Measurements from ENCODE around the gene SGPP2.
"Not testable (repeated sequence)": the region's sequence is repeated elsewhere in the genome, so short reads cannot be mapped to it uniquely, and the experiment has no call there.

The SGPP2 gene

GRCh38 chr2:222577341-222577740 is 153.0 kb downstream of the SGPP2 start:
- no peaks in the 10 kb centered on the region for H3K27me3 ChIP-seq
- H3K9me3 ChIP-seq = no peaks in the 10 kb centered on the region
- peaks cover 8 to 12% of the 10 kb centered on the region in 2 experiments for H3K4me1 ChIP-seq (ENCODE audit: control insufficient read depth in 1 of 2, insufficient read depth in 1 of 2, low read depth in 1 of 2, low read length in 1 of 2)
- H3K36me3 ChIP-seq = no peaks in the 10 kb centered on the region
- no peak overlapping the region for H3K4me3 ChIP-seq (ENCODE audit: low read depth in 1 of 2, low read length in 1 of 2)
- H3K27ac ChIP-seq = no peak overlapping the region
- TF ChIP-seq CTCF (IDR thresholded peaks at IDR 0.05) = no peak

DNA sequence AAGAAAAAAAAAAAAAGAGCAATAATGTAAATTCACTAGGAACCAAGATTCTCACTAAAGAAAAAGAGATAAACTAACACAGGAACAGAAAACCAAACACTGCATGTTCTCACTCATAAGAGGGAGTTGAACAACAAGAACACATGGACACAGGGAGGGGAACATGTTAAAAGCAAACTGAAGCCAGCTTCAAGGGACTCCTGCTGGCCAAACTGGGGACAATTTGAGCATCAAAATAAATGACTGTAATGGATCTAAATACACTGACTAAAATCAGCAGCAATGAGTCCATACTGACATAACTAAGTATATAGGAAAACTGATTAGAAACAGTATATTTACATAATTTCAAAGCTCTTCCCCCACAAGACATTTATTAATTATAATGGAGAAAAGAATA is 158.6 kb downstream of the SGPP2 start:
- no peak overlapping the region for H3K27ac ChIP-seq
- H3K9me3 ChIP-seq = no peaks in the 10 kb centered on the region
- H3K27me3 ChIP-seq = no peaks in the 10 kb centered on the region
- peaks cover 20 to 30% of the 10 kb centered on the region in 2 experiments for H3K4me1 ChIP-seq (ENCODE audit: control insufficient read depth in 1 of 2, insufficient read depth in 1 of 2, low read depth in 1 of 2, low read length in 1 of 2)
- no peak for TF ChIP-seq CTCF (IDR thresholded peaks at IDR 0.05)
- no peaks in the 10 kb centered on the region for H3K36me3 ChIP-seq
- H3K4me3 ChIP-seq (ENCODE audit: low read depth in 1 of 2, low read length in 1 of 2) = no peak overlapping the region

DNA sequence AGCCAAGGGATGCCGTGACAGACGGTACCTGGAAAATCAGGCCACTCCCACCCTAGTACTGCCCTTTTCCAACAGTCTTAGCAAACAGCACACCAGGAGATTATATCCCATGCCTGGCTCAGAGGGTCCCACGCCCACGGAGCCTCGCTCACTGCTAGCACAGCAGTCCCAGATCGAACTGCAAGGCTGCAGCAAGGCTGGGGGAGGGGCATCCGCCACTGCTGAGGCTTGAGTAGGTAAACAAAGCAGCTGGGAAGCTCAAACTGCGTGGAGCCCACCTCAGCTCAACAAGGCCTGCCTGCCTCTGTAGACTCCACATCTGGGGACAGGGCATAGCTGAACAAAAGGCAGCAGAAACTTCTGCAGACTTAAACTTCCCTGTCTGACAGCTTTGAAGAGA is 160.2 kb downstream of the SGPP2 start:
- peaks cover 20 to 30% of the 10 kb centered on the region in 2 experiments for H3K4me1 ChIP-seq (ENCODE audit: control insufficient read depth in 1 of 2, insufficient read depth in 1 of 2, low read depth in 1 of 2, low read length in 1 of 2)
- H3K36me3 ChIP-seq; H3K27me3 ChIP-seq; H3K4me3 ChIP-seq (ENCODE audit: low read depth in 1 of 2, low read length in 1 of 2); H3K27ac ChIP-seq; H3K9me3 ChIP-seq: not testable (repeated sequence)

DNA sequence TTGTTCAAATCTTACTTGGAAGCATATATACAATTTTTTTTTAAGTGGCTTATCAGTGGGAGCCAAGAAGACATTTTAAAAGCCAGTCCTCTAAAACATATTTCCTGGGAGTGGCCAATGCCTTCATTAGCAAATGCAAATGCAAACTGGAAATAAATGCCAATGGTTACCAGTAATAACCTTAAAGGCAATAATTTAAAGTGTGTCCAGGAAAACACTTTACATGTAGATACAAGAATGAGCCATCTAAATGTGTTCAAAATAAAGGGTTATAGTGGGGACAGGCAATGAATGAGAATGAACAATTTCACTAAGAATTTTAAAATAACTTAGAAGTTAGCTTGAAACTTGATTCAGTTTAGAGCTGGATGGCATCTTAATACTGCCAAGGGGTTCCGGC is 167.3 kb downstream of the SGPP2 start:
- H3K4me3 ChIP-seq (ENCODE audit: low read depth in 1 of 2, low read length in 1 of 2) = no peak overlapping the region
- no peaks in the 10 kb centered on the region for H3K4me1 ChIP-seq (ENCODE audit: control insufficient read depth in 1 of 2, insufficient read depth in 1 of 2, low read depth in 1 of 2, low read length in 1 of 2)
- no peaks in the 10 kb centered on the region for H3K27me3 ChIP-seq
- H3K27ac ChIP-seq = no peak overlapping the region
- H3K36me3 ChIP-seq = peaks cover 7% of the 10 kb centered on the region
- no peaks in the 10 kb centered on the region for H3K9me3 ChIP-seq
- TF ChIP-seq CTCF (IDR thresholded peaks at IDR 0.05) = no peak

DNA sequence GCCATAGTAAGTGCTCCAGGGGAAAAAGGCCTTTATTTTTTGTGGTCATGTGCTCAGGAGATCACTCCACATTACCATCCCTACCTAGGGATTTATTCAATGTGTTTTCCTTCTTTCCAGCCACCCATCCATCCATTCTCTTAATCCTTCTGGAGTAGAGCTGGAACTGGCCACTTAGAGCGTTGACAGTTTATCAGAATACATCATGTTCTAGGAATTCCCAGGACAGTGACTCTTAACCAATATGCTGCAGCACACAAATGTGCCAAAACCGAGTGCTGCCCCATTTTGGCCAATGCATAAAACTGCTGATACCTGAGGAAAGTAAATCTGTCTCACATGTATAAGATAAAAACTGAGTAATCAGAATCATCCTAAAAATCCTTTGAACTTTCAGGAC is 167.8 kb downstream of the SGPP2 start:
- no peak for TF ChIP-seq CTCF (IDR thresholded peaks at IDR 0.05)
- peaks cover 7% of the 10 kb centered on the region for H3K36me3 ChIP-seq
- H3K4me3 ChIP-seq (ENCODE audit: low read depth in 1 of 2, low read length in 1 of 2) = no peak overlapping the region
- H3K27ac ChIP-seq = no peak overlapping the region
- no peaks in the 10 kb centered on the region for H3K9me3 ChIP-seq
- H3K4me1 ChIP-seq (ENCODE audit: control insufficient read depth in 1 of 2, insufficient read depth in 1 of 2, low read depth in 1 of 2, low read length in 1 of 2) = no peaks in the 10 kb centered on the region
- no peaks in the 10 kb centered on the region for H3K27me3 ChIP-seq

DNA sequence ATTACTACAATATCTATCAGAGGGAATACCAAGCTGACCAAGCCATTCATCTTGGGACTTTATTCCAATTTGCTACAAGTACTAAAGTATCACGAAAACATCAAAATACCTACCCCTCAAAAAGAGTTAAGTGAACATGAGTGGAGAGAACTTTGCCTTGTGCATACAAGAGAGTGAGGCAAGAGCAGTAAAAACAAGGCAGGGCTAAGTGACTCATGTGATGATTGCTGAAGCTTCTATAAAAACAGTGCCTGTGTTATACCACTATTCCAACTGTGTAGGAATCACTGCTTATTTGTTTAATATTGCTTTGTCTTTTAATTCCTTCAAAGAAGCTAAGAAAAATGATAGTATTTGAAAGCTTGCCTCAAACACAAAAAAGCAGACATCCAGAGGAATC is 170.3 kb downstream of the SGPP2 start:
- TF ChIP-seq CTCF (IDR thresholded peaks at IDR 0.05) = no peak
- peaks cover 21% of the 10 kb centered on the region for H3K36me3 ChIP-seq
- no peak overlapping the region for H3K27ac ChIP-seq
- no peaks in the 10 kb centered on the region for H3K4me1 ChIP-seq (ENCODE audit: control insufficient read depth in 1 of 2, insufficient read depth in 1 of 2, low read depth in 1 of 2, low read length in 1 of 2)
- H3K27me3 ChIP-seq = no peaks in the 10 kb centered on the region
- no peaks in the 10 kb centered on the region for H3K9me3 ChIP-seq
- no peak overlapping the region for H3K4me3 ChIP-seq (ENCODE audit: low read depth in 1 of 2, low read length in 1 of 2)

Measured in neutrophil (primary cell).